ENCODE measurements around the gene TBCEL. TPM values are rescaled to one million over a fixed set of nuclear protein-coding genes. Genes with fewer than 3 reads are reported as not detected.

Gene TBCEL
- total and polyA plus RNA-seq, 10 of the 15 experiments (the other 5 are each of a cell fraction or from before 2014, with no cell fraction given): 2.0 to 10.4 (median 7.3) TPM

DNA sequence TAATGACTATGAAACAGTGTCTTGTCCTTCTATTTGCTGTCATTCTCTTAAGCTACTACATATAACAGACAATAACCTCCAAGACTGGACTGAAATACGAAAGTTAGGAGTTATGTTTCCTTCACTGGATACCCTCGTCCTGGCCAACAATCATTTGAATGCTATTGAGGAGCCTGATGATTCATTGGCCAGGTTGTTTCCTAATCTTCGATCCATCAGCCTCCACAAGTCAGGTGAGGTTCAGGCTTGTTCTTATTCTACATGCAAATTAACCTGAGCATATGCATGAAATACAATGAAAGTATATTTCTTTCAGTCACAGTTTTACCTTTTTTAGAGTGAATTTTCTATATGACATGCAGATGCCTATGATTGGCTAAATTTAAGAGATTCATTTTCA lies 31.2 kb downstream of the TBCEL start (continued):
- TF ChIP-seq, protein P1, sequence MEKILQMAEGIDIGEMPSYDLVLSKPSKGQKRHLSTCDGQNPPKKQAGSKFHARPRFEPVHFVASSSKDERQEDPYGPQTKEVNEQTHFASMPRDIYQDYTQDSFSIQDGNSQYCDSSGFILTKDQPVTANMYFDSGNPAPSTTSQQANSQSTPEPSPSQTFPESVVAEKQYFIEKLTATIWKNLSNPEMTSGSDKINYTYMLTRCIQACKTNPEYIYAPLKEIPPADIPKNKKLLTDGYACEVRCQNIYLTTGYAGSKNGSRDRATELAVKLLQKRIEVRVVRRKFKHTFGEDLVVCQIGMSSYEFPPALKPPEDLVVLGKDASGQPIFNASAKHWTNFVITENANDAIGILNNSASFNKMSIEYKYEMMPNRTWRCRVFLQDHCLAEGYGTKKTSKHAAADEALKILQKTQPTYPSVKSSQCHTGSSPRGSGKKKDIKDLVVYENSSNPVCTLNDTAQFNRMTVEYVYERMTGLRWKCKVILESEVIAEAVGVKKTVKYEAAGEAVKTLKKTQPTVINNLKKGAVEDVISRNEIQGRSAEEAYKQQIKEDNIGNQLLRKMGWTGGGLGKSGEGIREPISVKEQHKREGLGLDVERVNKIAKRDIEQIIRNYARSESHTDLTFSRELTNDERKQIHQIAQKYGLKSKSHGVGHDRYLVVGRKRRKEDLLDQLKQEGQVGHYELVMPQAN (conservative IDR thresholded peaks at IDR 0.05): no peak
- TF ChIP-seq, protein P2, sequence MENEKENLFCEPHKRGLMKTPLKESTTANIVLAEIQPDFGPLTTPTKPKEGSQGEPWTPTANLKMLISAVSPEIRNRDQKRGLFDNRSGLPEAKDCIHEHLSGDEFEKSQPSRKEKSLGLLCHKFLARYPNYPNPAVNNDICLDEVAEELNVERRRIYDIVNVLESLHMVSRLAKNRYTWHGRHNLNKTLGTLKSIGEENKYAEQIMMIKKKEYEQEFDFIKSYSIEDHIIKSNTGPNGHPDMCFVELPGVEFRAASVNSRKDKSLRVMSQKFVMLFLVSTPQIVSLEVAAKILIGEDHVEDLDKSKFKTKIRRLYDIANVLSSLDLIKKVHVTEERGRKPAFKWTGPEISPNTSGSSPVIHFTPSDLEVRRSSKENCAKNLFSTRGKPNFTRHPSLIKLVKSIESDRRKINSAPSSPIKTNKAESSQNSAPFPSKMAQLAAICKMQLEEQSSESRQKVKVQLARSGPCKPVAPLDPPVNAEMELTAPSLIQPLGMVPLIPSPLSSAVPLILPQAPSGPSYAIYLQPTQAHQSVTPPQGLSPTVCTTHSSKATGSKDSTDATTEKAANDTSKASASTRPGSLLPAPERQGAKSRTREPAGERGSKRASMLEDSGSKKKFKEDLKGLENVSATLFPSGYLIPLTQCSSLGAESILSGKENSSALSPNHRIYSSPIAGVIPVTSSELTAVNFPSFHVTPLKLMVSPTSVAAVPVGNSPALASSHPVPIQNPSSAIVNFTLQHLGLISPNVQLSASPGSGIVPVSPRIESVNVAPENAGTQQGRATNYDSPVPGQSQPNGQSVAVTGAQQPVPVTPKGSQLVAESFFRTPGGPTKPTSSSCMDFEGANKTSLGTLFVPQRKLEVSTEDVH (IDR thresholded peaks at IDR 0.05; ENCODE audit: low read depth, partially characterized antibody): no peak
- TF ChIP-seq, protein P3, sequence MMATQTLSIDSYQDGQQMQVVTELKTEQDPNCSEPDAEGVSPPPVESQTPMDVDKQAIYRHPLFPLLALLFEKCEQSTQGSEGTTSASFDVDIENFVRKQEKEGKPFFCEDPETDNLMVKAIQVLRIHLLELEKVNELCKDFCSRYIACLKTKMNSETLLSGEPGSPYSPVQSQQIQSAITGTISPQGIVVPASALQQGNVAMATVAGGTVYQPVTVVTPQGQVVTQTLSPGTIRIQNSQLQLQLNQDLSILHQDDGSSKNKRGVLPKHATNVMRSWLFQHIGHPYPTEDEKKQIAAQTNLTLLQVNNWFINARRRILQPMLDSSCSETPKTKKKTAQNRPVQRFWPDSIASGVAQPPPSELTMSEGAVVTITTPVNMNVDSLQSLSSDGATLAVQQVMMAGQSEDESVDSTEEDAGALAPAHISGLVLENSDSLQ (IDR thresholded peaks at IDR 0.05): no peak
- TF ChIP-seq MEF2B (IDR thresholded peaks at IDR 0.05; ENCODE audit: partially characterized antibody, poor library complexity, severe bottlenecking) (no peak), RAD51 (IDR thresholded peaks at IDR 0.05) (no peak), ASH2L (IDR thresholded peaks at IDR 0.05; ENCODE audit: borderline replicate concordance, low read depth) (no peak), HCFC1 (IDR thresholded peaks at IDR 0.05; ENCODE audit: low read length) (no peak)
- TF ChIP-seq, protein P4, sequence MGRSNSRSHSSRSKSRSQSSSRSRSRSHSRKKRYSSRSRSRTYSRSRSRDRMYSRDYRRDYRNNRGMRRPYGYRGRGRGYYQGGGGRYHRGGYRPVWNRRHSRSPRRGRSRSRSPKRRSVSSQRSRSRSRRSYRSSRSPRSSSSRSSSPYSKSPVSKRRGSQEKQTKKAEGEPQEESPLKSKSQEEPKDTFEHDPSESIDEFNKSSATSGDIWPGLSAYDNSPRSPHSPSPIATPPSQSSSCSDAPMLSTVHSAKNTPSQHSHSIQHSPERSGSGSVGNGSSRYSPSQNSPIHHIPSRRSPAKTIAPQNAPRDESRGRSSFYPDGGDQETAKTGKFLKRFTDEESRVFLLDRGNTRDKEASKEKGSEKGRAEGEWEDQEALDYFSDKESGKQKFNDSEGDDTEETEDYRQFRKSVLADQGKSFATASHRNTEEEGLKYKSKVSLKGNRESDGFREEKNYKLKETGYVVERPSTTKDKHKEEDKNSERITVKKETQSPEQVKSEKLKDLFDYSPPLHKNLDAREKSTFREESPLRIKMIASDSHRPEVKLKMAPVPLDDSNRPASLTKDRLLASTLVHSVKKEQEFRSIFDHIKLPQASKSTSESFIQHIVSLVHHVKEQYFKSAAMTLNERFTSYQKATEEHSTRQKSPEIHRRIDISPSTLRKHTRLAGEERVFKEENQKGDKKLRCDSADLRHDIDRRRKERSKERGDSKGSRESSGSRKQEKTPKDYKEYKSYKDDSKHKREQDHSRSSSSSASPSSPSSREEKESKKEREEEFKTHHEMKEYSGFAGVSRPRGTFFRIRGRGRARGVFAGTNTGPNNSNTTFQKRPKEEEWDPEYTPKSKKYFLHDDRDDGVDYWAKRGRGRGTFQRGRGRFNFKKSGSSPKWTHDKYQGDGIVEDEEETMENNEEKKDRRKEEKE (IDR thresholded peaks at IDR 0.05): no peak
- TF ChIP-seq, protein P5, sequence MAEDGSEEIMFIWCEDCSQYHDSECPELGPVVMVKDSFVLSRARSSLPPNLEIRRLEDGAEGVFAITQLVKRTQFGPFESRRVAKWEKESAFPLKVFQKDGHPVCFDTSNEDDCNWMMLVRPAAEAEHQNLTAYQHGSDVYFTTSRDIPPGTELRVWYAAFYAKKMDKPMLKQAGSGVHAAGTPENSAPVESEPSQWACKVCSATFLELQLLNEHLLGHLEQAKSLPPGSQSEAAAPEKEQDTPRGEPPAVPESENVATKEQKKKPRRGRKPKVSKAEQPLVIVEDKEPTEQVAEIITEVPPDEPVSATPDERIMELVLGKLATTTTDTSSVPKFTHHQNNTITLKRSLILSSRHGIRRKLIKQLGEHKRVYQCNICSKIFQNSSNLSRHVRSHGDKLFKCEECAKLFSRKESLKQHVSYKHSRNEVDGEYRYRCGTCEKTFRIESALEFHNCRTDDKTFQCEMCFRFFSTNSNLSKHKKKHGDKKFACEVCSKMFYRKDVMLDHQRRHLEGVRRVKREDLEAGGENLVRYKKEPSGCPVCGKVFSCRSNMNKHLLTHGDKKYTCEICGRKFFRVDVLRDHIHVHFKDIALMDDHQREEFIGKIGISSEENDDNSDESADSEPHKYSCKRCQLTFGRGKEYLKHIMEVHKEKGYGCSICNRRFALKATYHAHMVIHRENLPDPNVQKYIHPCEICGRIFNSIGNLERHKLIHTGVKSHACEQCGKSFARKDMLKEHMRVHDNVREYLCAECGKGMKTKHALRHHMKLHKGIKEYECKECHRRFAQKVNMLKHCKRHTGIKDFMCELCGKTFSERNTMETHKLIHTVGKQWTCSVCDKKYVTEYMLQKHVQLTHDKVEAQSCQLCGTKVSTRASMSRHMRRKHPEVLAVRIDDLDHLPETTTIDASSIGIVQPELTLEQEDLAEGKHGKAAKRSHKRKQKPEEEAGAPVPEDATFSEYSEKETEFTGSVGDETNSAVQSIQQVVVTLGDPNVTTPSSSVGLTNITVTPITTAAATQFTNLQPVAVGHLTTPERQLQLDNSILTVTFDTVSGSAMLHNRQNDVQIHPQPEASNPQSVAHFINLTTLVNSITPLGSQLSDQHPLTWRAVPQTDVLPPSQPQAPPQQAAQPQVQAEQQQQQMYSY (CRISPR knock-in tag; IDR thresholded peaks at IDR 0.05): no peak
- TF ChIP-seq, protein P6, sequence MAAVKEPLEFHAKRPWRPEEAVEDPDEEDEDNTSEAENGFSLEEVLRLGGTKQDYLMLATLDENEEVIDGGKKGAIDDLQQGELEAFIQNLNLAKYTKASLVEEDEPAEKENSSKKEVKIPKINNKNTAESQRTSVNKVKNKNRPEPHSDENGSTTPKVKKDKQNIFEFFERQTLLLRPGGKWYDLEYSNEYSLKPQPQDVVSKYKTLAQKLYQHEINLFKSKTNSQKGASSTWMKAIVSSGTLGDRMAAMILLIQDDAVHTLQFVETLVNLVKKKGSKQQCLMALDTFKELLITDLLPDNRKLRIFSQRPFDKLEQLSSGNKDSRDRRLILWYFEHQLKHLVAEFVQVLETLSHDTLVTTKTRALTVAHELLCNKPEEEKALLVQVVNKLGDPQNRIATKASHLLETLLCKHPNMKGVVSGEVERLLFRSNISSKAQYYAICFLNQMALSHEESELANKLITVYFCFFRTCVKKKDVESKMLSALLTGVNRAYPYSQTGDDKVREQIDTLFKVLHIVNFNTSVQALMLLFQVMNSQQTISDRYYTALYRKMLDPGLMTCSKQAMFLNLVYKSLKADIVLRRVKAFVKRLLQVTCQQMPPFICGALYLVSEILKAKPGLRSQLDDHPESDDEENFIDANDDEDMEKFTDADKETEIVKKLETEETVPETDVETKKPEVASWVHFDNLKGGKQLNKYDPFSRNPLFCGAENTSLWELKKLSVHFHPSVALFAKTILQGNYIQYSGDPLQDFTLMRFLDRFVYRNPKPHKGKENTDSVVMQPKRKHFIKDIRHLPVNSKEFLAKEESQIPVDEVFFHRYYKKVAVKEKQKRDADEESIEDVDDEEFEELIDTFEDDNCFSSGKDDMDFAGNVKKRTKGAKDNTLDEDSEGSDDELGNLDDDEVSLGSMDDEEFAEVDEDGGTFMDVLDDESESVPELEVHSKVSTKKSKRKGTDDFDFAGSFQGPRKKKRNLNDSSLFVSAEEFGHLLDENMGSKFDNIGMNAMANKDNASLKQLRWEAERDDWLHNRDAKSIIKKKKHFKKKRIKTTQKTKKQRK (IDR thresholded peaks at IDR 0.05; ENCODE audit: low read depth, low read length): no peak
